ENCODE results near the gene SIN3B. TPM values are rescaled to one million over a fixed set of nuclear protein-coding genes. Genes with fewer than 3 reads are reported as not detected.

Gene SIN3B
- total and polyA plus RNA-seq, 9 donors, result 35.3 to 92.0 (median 56.9) TPM

GRCh38 chr19:16895467-16896145, 66.4 kb downstream of the SIN3B start:
- TF ChIP-seq, protein P1, sequence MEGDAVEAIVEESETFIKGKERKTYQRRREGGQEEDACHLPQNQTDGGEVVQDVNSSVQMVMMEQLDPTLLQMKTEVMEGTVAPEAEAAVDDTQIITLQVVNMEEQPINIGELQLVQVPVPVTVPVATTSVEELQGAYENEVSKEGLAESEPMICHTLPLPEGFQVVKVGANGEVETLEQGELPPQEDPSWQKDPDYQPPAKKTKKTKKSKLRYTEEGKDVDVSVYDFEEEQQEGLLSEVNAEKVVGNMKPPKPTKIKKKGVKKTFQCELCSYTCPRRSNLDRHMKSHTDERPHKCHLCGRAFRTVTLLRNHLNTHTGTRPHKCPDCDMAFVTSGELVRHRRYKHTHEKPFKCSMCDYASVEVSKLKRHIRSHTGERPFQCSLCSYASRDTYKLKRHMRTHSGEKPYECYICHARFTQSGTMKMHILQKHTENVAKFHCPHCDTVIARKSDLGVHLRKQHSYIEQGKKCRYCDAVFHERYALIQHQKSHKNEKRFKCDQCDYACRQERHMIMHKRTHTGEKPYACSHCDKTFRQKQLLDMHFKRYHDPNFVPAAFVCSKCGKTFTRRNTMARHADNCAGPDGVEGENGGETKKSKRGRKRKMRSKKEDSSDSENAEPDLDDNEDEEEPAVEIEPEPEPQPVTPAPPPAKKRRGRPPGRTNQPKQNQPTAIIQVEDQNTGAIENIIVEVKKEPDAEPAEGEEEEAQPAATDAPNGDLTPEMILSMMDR (IDR thresholded peaks at IDR 0.05), result no peak
- no peak for TF ChIP-seq EP300 (IDR thresholded peaks at IDR 0.05)
- TF ChIP-seq POLR2A (IDR thresholded peaks at IDR 0.05), result no peak
- H3K4me3 ChIP-seq, result peak overlapping the region; percentile 45
- H3K27ac ChIP-seq, result peak overlapping the region; percentile 75 to 83
- intact Hi-C loops (cut with DNase I), result no loop called here
- WGBS, 3 donors, result 12 to 48% (median 35%) methylated on average over 25 to 30 of the region's 30 CpGs
- H3K9me3 ChIP-seq, result no peaks in the 10 kb centered on the region
- H3K36me3 ChIP-seq, result no peaks in the 10 kb centered on the region
- peak; percentile 64 to 87 (median 77) for DNase-seq
- H3K27me3 ChIP-seq, result no peaks in the 10 kb centered on the region
- no peaks in the 10 kb centered on the region for H3K4me1 ChIP-seq (ENCODE audit: insufficient read depth)

- Histone ChIP-seq H3K27me3 (no peaks in the 10 kb centered on the region), H3K4me1 (ENCODE audit: insufficient read depth) (no peaks in the 10 kb centered on the region), H3K36me3 (no peaks in the 10 kb centered on the region), H3K4me3 (peak overlapping the region; percentile 45), H3K9me3 (no peaks in the 10 kb centered on the region), H3K27ac (peak overlapping the region; percentile 75 to 83)
- DNase-seq, result peak; percentile 52 to 78 (median 72)
- intact Hi-C loops (cut with DNase I), result no loop called here
- TF ChIP-seq POLR2A (IDR thresholded peaks at IDR 0.05) (no peak), EP300 (IDR thresholded peaks at IDR 0.05) (no peak)
- TF ChIP-seq, protein P1 (IDR thresholded peaks at IDR 0.05), result no peak
- WGBS, 3 donors, result 2 to 3% (median 2%) methylated on average over 36 to 66 of the region's 66 CpGs
Measured at GRCh38 chr19:16896146-16897028, 67.2 kb downstream of the SIN3B start.

DNA sequence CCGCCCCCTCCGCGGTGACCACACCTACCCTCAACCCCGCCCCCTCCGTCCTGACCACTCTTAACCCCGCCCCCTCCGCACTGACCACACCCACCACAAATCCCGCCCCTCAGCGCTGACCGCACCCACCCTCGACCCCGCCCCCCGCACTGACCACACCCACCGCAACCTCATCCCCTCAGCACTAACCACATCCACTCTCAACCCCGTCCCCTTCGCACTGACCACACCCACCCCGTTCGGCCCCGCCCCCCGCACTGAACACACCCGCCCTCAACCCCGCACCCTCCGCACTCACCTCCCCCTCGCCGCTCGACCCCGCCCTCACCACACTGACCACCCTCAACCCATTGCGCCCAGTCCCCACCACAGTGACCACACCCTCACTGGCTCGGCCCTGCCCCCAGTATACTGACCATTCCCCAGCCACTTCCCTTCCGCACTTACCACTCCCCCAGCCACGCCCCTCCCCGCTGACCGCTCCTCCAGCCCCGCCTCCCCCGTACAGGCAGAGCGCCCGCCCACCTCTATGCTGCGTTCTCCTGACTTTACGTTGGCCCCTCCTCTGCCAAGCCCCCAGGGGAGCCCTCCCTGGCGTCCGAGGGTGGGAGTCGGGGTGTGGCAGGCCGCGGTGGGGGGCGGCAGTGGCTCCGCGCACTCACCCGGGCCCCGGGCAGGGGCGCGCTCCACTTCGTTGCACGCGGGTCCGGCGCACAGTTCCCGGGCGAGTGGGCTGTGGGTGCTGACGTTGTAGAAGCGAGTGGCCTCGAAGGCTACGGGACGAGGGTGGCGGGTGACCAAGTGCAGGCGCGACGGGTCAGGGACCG, 68.0 kb downstream of the SIN3B start:
- intact Hi-C loops (cut with DNase I), result no loop called here
- 1 to 3% (median 2%) methylated on average over 34 to 68 of the region's 68 CpGs for WGBS, 3 donors

More for the DNA sequence above, 68.0 kb downstream of the SIN3B start:
- peak overlapping the region; percentile 49 for H3K4me3 ChIP-seq
- H3K27ac ChIP-seq, result peak overlapping the region; percentile 54 to 94
- TF ChIP-seq POLR2A (IDR thresholded peaks at IDR 0.05) (peak; percentile 48), EP300 (IDR thresholded peaks at IDR 0.05) (no peak)
- TF ChIP-seq, protein P1 (IDR thresholded peaks at IDR 0.05), result no peak
- no peaks in the 10 kb centered on the region for H3K4me1 ChIP-seq (ENCODE audit: insufficient read depth)
- no peaks in the 10 kb centered on the region for H3K9me3 ChIP-seq
- peak; percentile 96 to 98 (median 97) for DNase-seq
- H3K36me3 ChIP-seq, result no peaks in the 10 kb centered on the region
- no peaks in the 10 kb centered on the region for H3K27me3 ChIP-seq

Measured in ovary (tissue), 9 donors.